Erythroblast (primary cell): ENCODE data around the gene FAM3A.

Experiments used
- GATA1 ChIP-seq: IDR thresholded peaks from 2 replicates; pipeline ENCODE4 v1.6.1; 2011; ENCODE audit warnings: low read depth, mild to moderate bottlenecking, control low read depth, low read length, moderate library complexity
- POLR2A ChIP-seq: IDR thresholded peaks from 2 replicates; pipeline ENCODE4 v1.6.1; 2011; ENCODE audit warnings: mild to moderate bottlenecking, low read length

DNA sequence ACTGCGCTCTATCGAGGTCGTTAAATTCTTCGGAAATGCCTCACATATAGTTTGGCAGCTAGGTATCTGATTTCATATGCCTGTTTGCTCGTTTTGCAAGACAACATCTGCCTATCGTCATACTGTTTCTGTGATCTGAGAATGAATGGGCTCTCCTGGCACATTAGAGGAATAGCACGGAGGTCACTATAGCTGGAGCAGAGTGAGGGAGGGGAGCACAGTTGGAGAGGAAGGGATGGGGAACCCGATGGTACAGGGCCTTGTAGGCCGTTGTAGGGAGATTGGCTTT is 31.9 kb upstream of the FAM3A start:
- TF ChIP-seq POLR2A (no peak), GATA1 (no peak)
